Activated T-cell treated with anti-CD3 and anti-CD28 coated beads, Interleukin-2, amount 50 U/mL, for 1 hour (primary cell): ENCODE results near the gene FLT1.

Source experiments
- DNase-seq: peaks from one replicate; pipeline ENCODE4 v3.0.0-alpha.2; 2020

The FLT1 gene

GRCh38 chr13:28379371-28380083 is 115.4 kb downstream of the FLT1 start:
- DNase-seq: no peak

DNA sequence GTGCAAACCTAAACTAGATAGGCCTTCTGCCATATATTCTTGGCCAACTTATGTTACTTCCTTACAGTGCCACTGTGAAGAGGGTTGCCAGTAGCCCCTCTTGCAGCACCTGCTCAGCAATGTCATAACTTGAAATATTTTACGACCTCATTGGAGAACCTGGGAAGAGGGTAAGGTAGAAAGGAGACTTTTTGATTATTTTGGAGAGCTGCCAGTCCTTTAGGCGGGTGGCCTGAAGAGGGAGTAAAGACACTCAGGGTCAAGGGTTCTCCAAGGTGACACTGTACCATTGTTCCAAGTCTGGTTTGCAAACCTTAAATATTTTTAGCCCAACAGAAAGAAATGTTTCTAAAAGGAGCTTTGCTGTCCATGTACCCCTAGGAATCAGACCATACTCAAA is 118.3 kb downstream of the FLT1 start:
- no peak for DNase-seq

- no peak for DNase-seq
Measured at GRCh38 chr13:28375250-28375930, 119.5 kb downstream of the FLT1 start.

- no peak for DNase-seq
Measured at GRCh38 chr13:28373810-28374209, 121.1 kb downstream of the FLT1 start.

DNA sequence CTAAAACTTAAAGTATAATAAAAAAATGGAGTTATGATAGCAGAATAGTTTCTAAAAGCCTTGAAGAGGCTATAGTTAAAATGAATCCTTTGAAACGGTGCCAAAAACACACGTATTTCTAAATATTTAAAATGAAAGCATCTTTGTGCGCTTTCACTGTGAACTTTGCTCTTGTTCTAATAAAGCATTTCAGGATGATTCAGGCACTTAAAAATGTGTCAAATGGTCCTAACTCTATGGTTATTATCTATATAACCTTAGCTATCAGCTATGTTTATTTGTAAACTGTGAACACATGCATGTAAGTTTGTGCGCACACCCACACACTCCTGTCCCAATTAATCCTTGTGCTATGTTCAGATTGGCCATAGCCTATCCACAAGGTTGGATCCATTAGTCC is 124.5 kb downstream of the FLT1 start:
- DNase-seq: no peak

DNA sequence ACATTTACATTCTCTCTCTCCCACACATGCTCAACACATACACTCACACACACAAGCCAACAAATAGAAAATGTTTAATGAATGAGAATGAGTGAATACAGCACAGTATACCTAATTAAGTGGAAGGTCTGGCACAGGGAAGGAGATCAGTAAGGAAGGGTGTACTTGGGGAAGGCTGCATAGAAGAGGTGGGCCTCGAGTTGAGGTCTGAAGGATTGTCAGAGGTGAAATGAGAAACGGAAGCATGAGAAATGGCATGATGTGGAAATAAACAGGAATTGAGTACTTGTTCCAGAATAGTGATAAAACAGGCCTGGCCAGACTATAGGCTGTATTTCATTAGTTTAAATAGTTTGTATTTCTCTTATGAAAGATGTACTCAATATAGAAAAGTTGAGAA is 136.2 kb downstream of the FLT1 start:
- DNase-seq: no peak

- DNase-seq: no peak
Measured at GRCh38 chr13:28357911-28358433, 137.0 kb downstream of the FLT1 start.

GRCh38 chr13:28357247-28357825 is 137.6 kb downstream of the FLT1 start:
- DNase-seq: no peak

GRCh38 chr13:28356561-28357021 is 138.3 kb downstream of the FLT1 start:
- DNase-seq: no peak

GRCh38 chr13:28355822-28356371 is 139.0 kb downstream of the FLT1 start:
- DNase-seq: no peak

- DNase-seq: no peak
Measured at GRCh38 chr13:28355046-28355821, 139.7 kb downstream of the FLT1 start.

DNA sequence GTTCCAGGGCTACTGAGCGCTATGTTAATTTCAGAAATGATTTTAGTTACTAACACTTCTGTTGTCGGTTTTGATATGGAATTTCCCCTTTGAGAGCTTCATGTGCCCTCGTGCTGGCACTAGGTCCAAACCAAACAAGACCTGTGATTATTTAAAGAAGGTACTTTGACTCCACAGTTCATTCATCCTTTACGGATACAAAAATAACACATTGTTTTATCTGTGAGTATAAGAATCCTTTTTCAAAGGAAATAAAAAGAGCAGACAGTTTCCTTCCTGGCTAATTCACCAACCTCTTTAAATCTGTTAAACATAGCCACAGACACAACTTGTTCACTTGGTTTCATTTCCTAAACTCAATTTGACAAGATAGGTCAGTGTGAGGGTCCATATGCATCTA is 141.2 kb downstream of the FLT1 start:
- no peak for DNase-seq

GRCh38 chr13:28349907-28350654 is 144.8 kb downstream of the FLT1 start:
- DNase-seq: no peak

- no peak for DNase-seq
Measured at GRCh38 chr13:28349371-28349770, 145.6 kb downstream of the FLT1 start.

GRCh38 chr13:28347456-28348371 is 147.2 kb downstream of the FLT1 start:
- no peak for DNase-seq

- no peak for DNase-seq
Measured at GRCh38 chr13:28346154-28346553, 148.8 kb downstream of the FLT1 start.

DNA sequence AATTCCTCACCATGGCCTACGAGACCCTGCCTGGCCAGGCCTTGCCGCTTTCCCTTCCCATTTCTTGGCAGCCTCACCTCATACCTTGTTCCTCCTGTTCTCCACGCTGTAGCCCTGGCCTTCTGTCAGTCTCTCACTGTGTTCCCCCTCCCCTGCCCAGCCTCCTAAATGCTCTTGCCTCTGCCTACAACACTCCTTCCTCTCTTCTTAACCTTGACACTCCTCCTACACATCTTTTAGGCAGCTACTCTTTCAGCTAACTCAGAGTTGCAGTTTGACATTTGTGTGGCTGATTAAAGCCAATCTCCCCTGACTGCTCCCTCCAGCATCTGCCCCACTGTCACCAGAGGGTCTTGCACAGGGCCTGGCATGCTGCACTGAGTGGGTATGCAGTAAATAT is 150.8 kb downstream of the FLT1 start:
- no peak for DNase-seq

DNA sequence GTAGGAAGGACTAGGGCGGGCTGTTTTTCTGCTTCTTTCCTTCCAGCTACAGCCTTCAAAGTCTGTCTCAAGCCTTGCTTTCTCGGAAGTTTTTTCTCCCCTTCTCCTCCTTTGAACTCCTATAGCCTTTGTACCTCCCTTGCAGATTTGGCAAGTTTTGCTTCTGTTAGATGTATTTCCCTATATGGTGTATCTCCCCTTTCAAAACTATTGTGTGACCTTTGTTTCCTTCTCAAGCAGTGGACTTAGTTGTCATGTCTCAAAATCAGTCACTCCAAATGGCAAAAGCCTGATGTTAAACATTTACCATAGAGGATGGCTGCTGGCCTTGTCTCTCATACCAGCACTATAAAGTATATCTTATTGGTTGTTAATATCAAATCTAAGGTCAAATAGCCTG is 152.7 kb downstream of the FLT1 start:
- no peak for DNase-seq

- no peak for DNase-seq
Measured at GRCh38 chr13:28340272-28340793, 154.6 kb downstream of the FLT1 start.

DNA sequence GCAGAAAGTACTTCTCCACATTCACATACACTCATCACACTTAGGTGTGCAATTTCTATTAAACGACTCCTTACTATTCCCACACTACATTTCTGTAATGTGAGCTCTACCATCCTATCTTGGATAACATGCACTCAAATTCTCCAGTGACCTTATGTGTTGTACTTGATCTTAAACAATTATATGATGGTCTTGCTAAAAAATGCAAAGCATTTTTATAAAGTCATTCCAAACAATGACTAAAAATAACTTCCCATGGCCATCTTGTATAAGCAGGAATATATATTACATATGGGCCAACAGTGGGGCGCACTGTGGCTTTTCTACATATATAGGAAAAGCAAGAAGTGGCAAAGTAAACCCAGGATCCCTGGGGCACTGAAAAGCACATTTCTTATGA is 155.5 kb downstream of the FLT1 start:
- no peak for DNase-seq

DNA sequence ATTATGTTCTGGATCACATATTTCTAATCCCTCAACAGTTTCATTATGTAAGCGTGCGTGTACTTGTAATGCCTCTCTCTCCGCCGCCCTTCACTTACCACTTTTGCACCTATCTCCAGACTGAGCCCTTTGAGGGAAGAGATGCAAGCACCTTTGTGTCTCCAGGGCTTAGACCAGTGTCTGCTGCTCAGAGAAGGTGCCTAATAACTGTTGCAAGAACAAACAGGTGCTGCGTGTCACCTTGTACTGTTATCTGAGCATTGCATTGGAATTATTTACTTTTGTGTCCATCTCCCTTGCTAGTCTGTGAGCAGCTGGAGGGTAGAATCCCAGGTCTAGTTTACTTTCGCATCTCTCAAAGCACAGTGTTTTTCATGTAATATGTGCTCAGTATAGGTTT is 156.2 kb downstream of the FLT1 start:
- DNase-seq: no peak
